ENCODE results near the gene CD300LF. TPM values are rescaled to one million over a fixed set of nuclear protein-coding genes. Genes with fewer than 3 reads are reported as not detected.

The CD300LF gene
- not detected in 2 replicates for total RNA-seq

DNA sequence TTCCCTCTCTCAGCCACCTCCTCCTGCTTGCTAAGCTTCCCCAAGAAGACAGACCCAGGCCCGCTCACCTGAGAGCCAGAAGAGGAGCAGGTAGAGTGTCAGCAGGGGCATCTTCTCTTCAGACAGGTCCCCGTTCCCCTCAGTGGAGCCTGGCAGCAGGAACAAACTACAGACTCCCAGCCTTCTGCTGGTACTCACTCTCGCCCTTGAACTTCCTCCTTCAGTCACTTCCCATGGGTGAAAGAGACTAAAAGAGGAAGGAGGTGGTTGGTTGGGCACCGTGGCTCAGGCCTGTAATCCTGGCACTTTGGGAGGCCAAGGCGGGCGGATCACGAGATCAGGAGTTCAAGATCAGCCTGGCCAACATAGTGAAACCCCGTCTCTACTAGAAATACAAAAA, at the start of gene CD300LF:
TSS of gene CD300LF (minus strand) at position 168 of the 400 bp plus-strand sequence. CDS start at position 111, 57 bp downstream.

DNA sequence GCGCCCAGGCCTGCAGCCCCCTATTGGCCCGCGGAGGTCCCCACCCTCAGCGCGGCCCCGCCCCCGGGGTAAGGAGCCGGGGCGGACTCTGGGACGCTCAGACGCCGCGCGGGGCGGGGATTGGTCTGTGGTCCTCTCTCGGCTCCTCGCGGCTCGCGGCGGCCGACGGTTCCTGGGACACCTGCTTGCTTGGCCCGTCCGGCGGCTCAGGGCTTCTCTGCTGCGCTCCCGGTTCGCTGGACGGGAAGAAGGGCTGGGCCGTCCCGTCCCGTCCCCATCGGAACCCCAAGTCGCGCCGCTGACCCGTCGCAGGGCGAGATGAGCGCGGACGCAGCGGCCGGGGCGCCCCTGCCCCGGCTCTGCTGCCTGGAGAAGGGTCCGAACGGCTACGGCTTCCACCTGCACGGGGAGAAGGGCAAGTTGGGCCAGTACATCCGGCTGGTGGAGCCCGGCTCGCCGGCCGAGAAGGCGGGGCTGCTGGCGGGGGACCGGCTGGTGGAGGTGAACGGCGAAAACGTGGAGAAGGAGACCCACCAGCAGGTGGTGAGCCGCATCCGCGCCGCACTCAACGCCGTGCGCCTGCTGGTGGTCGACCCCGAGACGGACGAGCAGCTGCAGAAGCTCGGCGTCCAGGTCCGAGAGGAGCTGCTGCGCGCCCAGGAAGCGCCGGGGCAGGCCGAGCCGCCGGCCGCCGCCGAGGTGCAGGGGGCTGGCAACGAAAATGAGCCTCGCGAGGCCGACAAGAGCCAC, 36.0 kb upstream of the CD300LF start, which contains the start of gene NHERF1:
TSS of gene NHERF1 (plus strand) at position 100 of the 750 bp plus-strand sequence. CDS start at position 319, 219 bp downstream.

DNA sequence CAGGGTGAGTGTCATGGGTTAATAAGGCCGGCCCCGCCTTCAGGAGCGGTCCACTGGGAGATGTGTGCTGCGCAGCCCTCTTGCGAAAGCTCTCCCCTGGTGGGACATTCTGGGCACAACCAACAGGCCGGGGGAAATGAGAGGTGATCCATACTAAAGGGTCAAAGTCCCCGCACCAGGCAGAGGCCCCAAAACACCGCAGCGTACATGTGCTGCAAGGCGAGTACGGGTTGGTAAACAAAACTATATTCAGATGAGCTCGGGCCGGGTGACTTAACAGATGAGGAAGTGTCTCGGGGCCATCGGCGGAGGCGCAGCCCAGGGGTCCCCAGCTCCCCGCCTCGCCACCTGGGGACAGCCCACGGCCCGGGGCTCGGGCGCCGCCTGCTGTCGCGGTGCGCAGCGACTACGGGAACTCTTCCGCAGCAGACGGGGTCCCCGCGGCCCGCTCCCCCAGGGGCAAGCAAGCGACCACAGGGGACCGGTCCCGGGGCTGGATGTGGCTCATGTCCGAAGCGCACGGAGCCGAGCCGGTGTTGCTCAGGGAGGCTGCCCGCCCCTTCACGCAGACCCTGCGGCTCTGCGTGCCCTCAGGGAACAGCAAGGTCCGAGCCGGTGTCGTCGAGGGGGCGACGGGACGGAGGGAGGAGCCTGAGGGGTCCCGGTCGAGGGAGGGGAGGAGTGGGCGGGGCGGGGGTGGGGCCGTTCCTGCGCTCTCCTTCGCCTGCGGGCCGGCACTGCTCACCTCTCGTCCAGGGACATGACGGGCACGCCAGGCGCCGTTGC, 24.0 kb upstream of the CD300LF start, which contains the start of gene RAB37:
TSS of gene RAB37 (plus strand) at position 744 of the 786 bp plus-strand sequence. CDS start at position 761, 17 bp downstream.

Other genes with a start within 250 kb of the CD300LF start
- 0.07 TPM in 1 of 2 replicates, not detected in the other for gene CD300A, start 246.3 kb downstream of the CD300LF start, total RNA-seq
- not detected in 2 replicates for gene CD300LB, start 181.4 kb downstream of the CD300LF start, total RNA-seq
- not detected in 2 replicates for gene CD300C, start 166.8 kb downstream of the CD300LF start, total RNA-seq
- gene CD300H, start 145.4 kb downstream of the CD300LF start, total RNA-seq: not detected in 2 replicates
- gene CD300LD, start 120.6 kb downstream of the CD300LF start, total RNA-seq: not detected in 2 replicates
- not detected in 2 replicates for gene CD300E, start 89.2 kb downstream of the CD300LF start, total RNA-seq
- 0.28 TPM in 1 of 2 replicates, not detected in the other for gene RAB37, start 24.3 kb upstream of the CD300LF start, total RNA-seq
- gene NHERF1, start 35.7 kb upstream of the CD300LF start, total RNA-seq: 34.5 and 208 TPM in 2 replicates
- gene NAT9, start 63.4 kb upstream of the CD300LF start, total RNA-seq: 30.1 and 33.3 TPM in 2 replicates
- gene GRIN2C, start 147.0 kb upstream of the CD300LF start, total RNA-seq: under 0.01 and 0.14 TPM in 2 replicates
- 18.6 and 52.3 TPM in 2 replicates for gene FDXR, start 160.1 kb upstream of the CD300LF start, total RNA-seq
- 0.21 and 0.34 TPM in 2 replicates for gene FADS6, start 180.7 kb upstream of the CD300LF start, total RNA-seq
- gene USH1G, start 210.3 kb upstream of the CD300LF start, total RNA-seq: 3.3 and 3.4 TPM in 2 replicates
- gene OTOP2, start 211.3 kb upstream of the CD300LF start, total RNA-seq: 0.34 TPM in 1 of 2 replicates, not detected in the other
- gene OTOP3, start 223.0 kb upstream of the CD300LF start, total RNA-seq: 0.34 TPM in 1 of 2 replicates, not detected in the other

Measured in nasal cavity respiratory epithelium epithelial cell of viscerocranial mucosa (primary cell).